HEK293 (cell line): ENCODE measurements around the gene FBXO10.

Source experiments
- CTCF ChIA-PET: fragments of 350-600 bp; formaldehyde crosslinking; extraction: SDS; loops from one replicate; lab custom pipeline; 2021; ENCODE audit warnings: antibody characterized with exemption; lab: Yijun Ruan, JAX
- POLR2A ChIA-PET: fragments of 300-600 bp; formaldehyde crosslinking; extraction: SDS; loops from one replicate; lab custom pipeline; 2020; ENCODE audit warnings: antibody characterized with exemption, inconsistent platforms; lab: Yijun Ruan, JAX
- H3K27ac ChIP-seq: fragments of 200-500 bp; sonication (Bioruptor generic); 2 replicates; pipeline ENCODE4 v1.5.1; 2014; ENCODE audit warnings: low read depth, low read length, control low read depth, inconsistent platforms; ENCODE audit errors: extremely low read depth
- H3K36me3 ChIP-seq, 2 experiments: fragments of 200-500 bp in 1 of 2; sonication (Bioruptor generic) in 1 of 2; 1 replicate in 1 of 2; 2 replicates in 1 of 2; pipeline ENCODE4 v1.5.1; 2014 to 2017; ENCODE audit warnings: inconsistent platforms in 2 of 2, low read length in 2 of 2; ENCODE audit not compliant: control insufficient read depth in 2 of 2, insufficient read depth in 1 of 2
- H3K4me1 ChIP-seq: fragments of 200-500 bp; sonication (Bioruptor generic); 2 replicates; pipeline ENCODE4 v1.5.1; 2014; ENCODE audit warnings: mild to moderate bottlenecking, low read length, inconsistent platforms; ENCODE audit not compliant: control insufficient read depth, insufficient read depth
- H3K4me3 ChIP-seq: 2 replicates; pipeline ENCODE4 v1.5.1; 2011; ENCODE audit warnings: low read depth, mild to moderate bottlenecking, control low read depth, low read length, moderate library complexity
- H3K9me3 ChIP-seq: fragments of 200-500 bp; sonication (Bioruptor generic); 2 replicates; pipeline ENCODE4 v1.5.1; 2014; ENCODE audit warnings: low read depth, low read length, inconsistent platforms; ENCODE audit not compliant: control insufficient read depth, insufficient read depth
- BCL11A ChIP-seq: fragments of 450-650 bp; formaldehyde crosslinking; IDR thresholded peaks from 2 replicates; pipeline ENCODE4 v1.5.1; 2016; ENCODE audit warnings: low read depth, missing biosample characterization, missing genetic modification characterization
- GLI4 ChIP-seq: fragments of 450-650 bp; formaldehyde crosslinking; IDR thresholded peaks from 2 replicates; pipeline ENCODE4 v1.5.1; 2016; ENCODE audit warnings: missing biosample characterization, missing genetic modification characterization
- MEIS1 ChIP-seq: sonication (generic); formaldehyde crosslinking; IDR thresholded peaks from 2 replicates; pipeline ENCODE4 v1.8.1; 2022; ENCODE audit warnings: missing genetic modification reagents, mild to moderate bottlenecking, borderline replicate concordance
- MZF1 ChIP-seq: fragments of 450-650 bp; formaldehyde crosslinking; IDR thresholded peaks from 2 replicates; pipeline ENCODE4 v1.5.1; 2017; ENCODE audit warnings: missing biosample characterization, missing genetic modification characterization, borderline replicate concordance
- PBX3 ChIP-seq: sonication (generic); formaldehyde crosslinking; IDR thresholded peaks from 2 replicates; pipeline ENCODE4 v1.8.1; 2022; ENCODE audit warnings: mild to moderate bottlenecking, moderate library complexity, missing genetic modification reagents
- SCRT2 ChIP-seq: fragments of 450-650 bp; formaldehyde crosslinking; IDR thresholded peaks from 2 replicates; pipeline ENCODE4 v1.5.1; 2016; ENCODE audit warnings: missing biosample characterization, missing genetic modification characterization
- ZBTB20 ChIP-seq: fragments of 450-650 bp; formaldehyde crosslinking; IDR thresholded peaks from 2 replicates; pipeline ENCODE4 v1.5.1; 2016; ENCODE audit warnings: missing biosample characterization, missing genetic modification characterization
- ZFP41 ChIP-seq: fragments of 450-650 bp; formaldehyde crosslinking; IDR thresholded peaks from 2 replicates; pipeline ENCODE4 v1.5.1; 2016; ENCODE audit warnings: missing biosample characterization, missing genetic modification characterization, borderline replicate concordance
- ZNF10 ChIP-seq: fragments of 450-650 bp; formaldehyde crosslinking; IDR thresholded peaks from 2 replicates; pipeline ENCODE4 v1.5.1; 2017; ENCODE audit warnings: missing biosample characterization, missing genetic modification characterization
- ZNF18 ChIP-seq: fragments of 450-650 bp; formaldehyde crosslinking; IDR thresholded peaks from 2 replicates; pipeline ENCODE4 v1.5.1; 2016; ENCODE audit warnings: missing biosample characterization, missing genetic modification characterization
- ZNF214 ChIP-seq: fragments of 450-650 bp; formaldehyde crosslinking; IDR thresholded peaks from 2 replicates; pipeline ENCODE4 v1.5.1; 2017; ENCODE audit warnings: missing biosample characterization, mild to moderate bottlenecking, missing genetic modification characterization, borderline replicate concordance
- ZNF221 ChIP-seq: fragments of 450-650 bp; formaldehyde crosslinking; IDR thresholded peaks from 2 replicates; pipeline ENCODE4 v1.5.1; 2017; ENCODE audit warnings: missing biosample characterization, missing genetic modification characterization, borderline replicate concordance
- ZNF354C ChIP-seq: fragments of 450-650 bp; formaldehyde crosslinking; IDR thresholded peaks from 2 replicates; pipeline ENCODE4 v1.5.1; 2016; ENCODE audit warnings: missing biosample characterization, missing genetic modification characterization, low read depth, borderline replicate concordance
- ZNF423 ChIP-seq: fragments of 450-650 bp; formaldehyde crosslinking; IDR thresholded peaks from 2 replicates; pipeline ENCODE4 v1.5.1; 2016; ENCODE audit warnings: missing biosample characterization, missing genetic modification characterization
- ZNF433 ChIP-seq: fragments of 450-650 bp; formaldehyde crosslinking; IDR thresholded peaks from 2 replicates; pipeline ENCODE4 v1.5.1; 2016; ENCODE audit warnings: missing biosample characterization, missing genetic modification characterization, low read depth
- ZNF449 ChIP-seq: fragments of 450-650 bp; formaldehyde crosslinking; IDR thresholded peaks from 2 replicates; pipeline ENCODE4 v1.5.1; 2017; ENCODE audit warnings: missing biosample characterization, mild to moderate bottlenecking, missing genetic modification characterization, moderate library complexity
- ZNF530 ChIP-seq: fragments of 450-650 bp; formaldehyde crosslinking; IDR thresholded peaks from 2 replicates; pipeline ENCODE4 v1.5.1; 2016; ENCODE audit warnings: low read depth, missing biosample characterization, missing genetic modification characterization
- ZNF544 ChIP-seq: fragments of 450-650 bp; formaldehyde crosslinking; IDR thresholded peaks from 2 replicates; pipeline ENCODE4 v1.5.0; 2017; ENCODE audit warnings: missing biosample characterization, missing genetic modification characterization
- ZNF585B ChIP-seq: fragments of 450-650 bp; formaldehyde crosslinking; IDR thresholded peaks from 2 replicates; pipeline ENCODE4 v1.5.1; 2016; ENCODE audit warnings: missing biosample characterization, missing genetic modification characterization
- ZNF624 ChIP-seq: fragments of 450-650 bp; formaldehyde crosslinking; IDR thresholded peaks from 2 replicates; pipeline ENCODE4 v1.5.1; 2017; ENCODE audit warnings: missing biosample characterization, missing genetic modification characterization
- ZNF629 ChIP-seq: fragments of 450-650 bp; formaldehyde crosslinking; IDR thresholded peaks from 2 replicates; pipeline ENCODE4 v1.5.1; 2017; ENCODE audit warnings: missing biosample characterization, missing genetic modification characterization
- ZNF654 ChIP-seq: fragments of 450-650 bp; formaldehyde crosslinking; IDR thresholded peaks from 2 replicates; pipeline ENCODE4 v1.5.1; 2016; ENCODE audit warnings: low read depth, missing biosample characterization, missing genetic modification characterization
- ZNF677 ChIP-seq: fragments of 450-650 bp; IDR thresholded peaks from 2 replicates; pipeline ENCODE4 v1.5.0; 2018; ENCODE audit warnings: missing biosample characterization, mild to moderate bottlenecking, missing genetic modification characterization, moderate library complexity
- ZNF776 ChIP-seq: fragments of 450-650 bp; formaldehyde crosslinking; IDR thresholded peaks from 2 replicates; pipeline ENCODE4 v1.5.0; 2017; ENCODE audit warnings: missing biosample characterization, missing genetic modification characterization, borderline replicate concordance
- ZNF837 ChIP-seq: fragments of 450-650 bp; formaldehyde crosslinking; IDR thresholded peaks from 2 replicates; pipeline ENCODE4 v1.5.1; 2016; ENCODE audit warnings: missing biosample characterization, missing genetic modification characterization
- TF ChIP-seq, protein P1 (sequence below): fragments of 450-650 bp; formaldehyde crosslinking; IDR thresholded peaks from 2 replicates; pipeline ENCODE4 v1.5.1; 2016; ENCODE audit warnings: missing biosample characterization, missing genetic modification characterization
- TF ChIP-seq, protein P2 (sequence below): fragments of 450-650 bp; formaldehyde crosslinking; IDR thresholded peaks from 2 replicates; pipeline ENCODE4 v1.5.1; 2017; ENCODE audit warnings: missing biosample characterization, missing genetic modification characterization
- TF ChIP-seq, protein P3 (sequence below): fragments of 450-650 bp; formaldehyde crosslinking; IDR thresholded peaks from 2 replicates; pipeline ENCODE4 v1.5.1; 2016; ENCODE audit warnings: missing biosample characterization, missing genetic modification characterization

Gene FBXO10

GRCh38 chr9:37521111-37521510 lies 55.1 kb downstream of the FBXO10 start:
- no peak overlapping the region for H3K27ac ChIP-seq
- POLR2A ChIA-PET = no interaction called here
- H3K4me1 ChIP-seq = no peaks in the 10 kb centered on the region
- CTCF ChIA-PET = no interaction called here
- H3K9me3 ChIP-seq = no peaks in the 10 kb centered on the region
- no peak for TF ChIP-seq ZNF423 (tag by site-specific recombination)
- no peak for TF ChIP-seq GLI4
- TF ChIP-seq ZBTB20 (tag by site-specific recombination) = no peak
- TF ChIP-seq ZNF544 = no peak
- no peak for TF ChIP-seq BCL11A (tag by site-specific recombination)
- TF ChIP-seq, protein P1, sequence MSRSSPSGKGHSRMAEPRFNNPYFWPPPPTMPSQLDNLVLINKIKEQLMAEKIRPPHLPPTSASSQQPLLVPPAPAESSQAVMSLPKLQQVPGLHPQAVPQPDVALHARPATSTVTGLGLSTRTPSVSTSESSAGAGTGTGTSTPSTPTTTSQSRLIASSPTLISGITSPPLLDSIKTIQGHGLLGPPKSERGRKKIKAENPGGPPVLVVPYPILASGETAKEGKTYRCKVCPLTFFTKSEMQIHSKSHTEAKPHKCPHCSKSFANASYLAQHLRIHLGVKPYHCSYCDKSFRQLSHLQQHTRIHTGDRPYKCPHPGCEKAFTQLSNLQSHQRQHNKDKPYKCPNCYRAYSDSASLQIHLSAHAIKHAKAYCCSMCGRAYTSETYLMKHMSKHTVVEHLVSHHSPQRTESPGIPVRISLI (tag by site-specific recombination) = no peak
- no peak for TF ChIP-seq ZNF837 (tag by site-specific recombination)
- TF ChIP-seq ZNF449 (tag by site-specific recombination) = no peak
- TF ChIP-seq ZNF776 = no peak
- TF ChIP-seq ZNF677 (tag by site-specific recombination) = no peak
- TF ChIP-seq ZNF433 = no peak
- no peak overlapping the region for H3K4me3 ChIP-seq
- peaks cover 3 to 67% of the 10 kb centered on the region in 2 experiments; a peak in 2 of 3 replicates for H3K36me3 ChIP-seq

DNA sequence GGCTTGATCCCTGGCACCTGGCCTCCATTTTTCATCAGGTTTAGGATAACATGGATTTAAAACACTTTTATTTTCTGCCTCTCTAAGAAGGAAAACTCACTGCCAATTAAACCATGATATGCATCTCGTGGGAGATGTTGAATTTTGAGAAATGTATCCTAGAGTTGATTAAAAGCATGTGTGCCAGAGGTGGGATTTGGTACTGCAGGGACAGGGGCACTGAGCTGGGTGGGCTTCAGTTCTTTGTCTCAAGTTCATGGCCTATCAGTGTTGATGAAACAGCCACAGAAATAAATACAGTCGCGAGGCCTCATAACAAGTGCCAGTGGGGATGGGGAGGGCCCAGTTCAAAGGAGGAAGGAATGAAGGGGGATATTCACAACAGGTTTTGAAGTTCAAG lies 55.5 kb downstream of the FBXO10 start:
- Histone ChIP-seq H3K4me3 (no peak overlapping the region), H3K9me3 (no peaks in the 10 kb centered on the region), H3K27ac (no peak overlapping the region), H3K4me1 (no peaks in the 10 kb centered on the region), H3K36me3 (peaks cover 3 to 67% of the 10 kb centered on the region in 2 experiments; a peak in 2 of 3 replicates)
- ChIA-PET CTCF (no interaction called here), POLR2A (no interaction called here)
- no peak for TF ChIP-seq ZNF18 (tag by site-specific recombination)
- TF ChIP-seq ZNF624 (tag by site-specific recombination) = no peak
- TF ChIP-seq, protein P2, sequence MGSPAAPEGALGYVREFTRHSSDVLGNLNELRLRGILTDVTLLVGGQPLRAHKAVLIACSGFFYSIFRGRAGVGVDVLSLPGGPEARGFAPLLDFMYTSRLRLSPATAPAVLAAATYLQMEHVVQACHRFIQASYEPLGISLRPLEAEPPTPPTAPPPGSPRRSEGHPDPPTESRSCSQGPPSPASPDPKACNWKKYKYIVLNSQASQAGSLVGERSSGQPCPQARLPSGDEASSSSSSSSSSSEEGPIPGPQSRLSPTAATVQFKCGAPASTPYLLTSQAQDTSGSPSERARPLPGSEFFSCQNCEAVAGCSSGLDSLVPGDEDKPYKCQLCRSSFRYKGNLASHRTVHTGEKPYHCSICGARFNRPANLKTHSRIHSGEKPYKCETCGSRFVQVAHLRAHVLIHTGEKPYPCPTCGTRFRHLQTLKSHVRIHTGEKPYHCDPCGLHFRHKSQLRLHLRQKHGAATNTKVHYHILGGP (tag by site-specific recombination) = no peak
- TF ChIP-seq ZFP41 (tag by site-specific recombination) = no peak
- TF ChIP-seq ZNF585B (tag by site-specific recombination) = no peak
- TF ChIP-seq ZNF629 (tag by site-specific recombination) = no peak
- no peak for TF ChIP-seq ZNF221 (tag by site-specific recombination)
- no peak for TF ChIP-seq ZNF214 (tag by site-specific recombination)
- TF ChIP-seq ZNF530 (tag by site-specific recombination) = no peak
- TF ChIP-seq SCRT2 (tag by site-specific recombination) = no peak
- no peak for TF ChIP-seq MZF1 (tag by site-specific recombination)
- no peak for TF ChIP-seq ZNF10
- no peak for TF ChIP-seq MEIS1 (CRISPR knock-in tag)
- TF ChIP-seq ZNF354C (tag by site-specific recombination) = no peak
- TF ChIP-seq PBX3 = no peak
- TF ChIP-seq, protein P3, sequence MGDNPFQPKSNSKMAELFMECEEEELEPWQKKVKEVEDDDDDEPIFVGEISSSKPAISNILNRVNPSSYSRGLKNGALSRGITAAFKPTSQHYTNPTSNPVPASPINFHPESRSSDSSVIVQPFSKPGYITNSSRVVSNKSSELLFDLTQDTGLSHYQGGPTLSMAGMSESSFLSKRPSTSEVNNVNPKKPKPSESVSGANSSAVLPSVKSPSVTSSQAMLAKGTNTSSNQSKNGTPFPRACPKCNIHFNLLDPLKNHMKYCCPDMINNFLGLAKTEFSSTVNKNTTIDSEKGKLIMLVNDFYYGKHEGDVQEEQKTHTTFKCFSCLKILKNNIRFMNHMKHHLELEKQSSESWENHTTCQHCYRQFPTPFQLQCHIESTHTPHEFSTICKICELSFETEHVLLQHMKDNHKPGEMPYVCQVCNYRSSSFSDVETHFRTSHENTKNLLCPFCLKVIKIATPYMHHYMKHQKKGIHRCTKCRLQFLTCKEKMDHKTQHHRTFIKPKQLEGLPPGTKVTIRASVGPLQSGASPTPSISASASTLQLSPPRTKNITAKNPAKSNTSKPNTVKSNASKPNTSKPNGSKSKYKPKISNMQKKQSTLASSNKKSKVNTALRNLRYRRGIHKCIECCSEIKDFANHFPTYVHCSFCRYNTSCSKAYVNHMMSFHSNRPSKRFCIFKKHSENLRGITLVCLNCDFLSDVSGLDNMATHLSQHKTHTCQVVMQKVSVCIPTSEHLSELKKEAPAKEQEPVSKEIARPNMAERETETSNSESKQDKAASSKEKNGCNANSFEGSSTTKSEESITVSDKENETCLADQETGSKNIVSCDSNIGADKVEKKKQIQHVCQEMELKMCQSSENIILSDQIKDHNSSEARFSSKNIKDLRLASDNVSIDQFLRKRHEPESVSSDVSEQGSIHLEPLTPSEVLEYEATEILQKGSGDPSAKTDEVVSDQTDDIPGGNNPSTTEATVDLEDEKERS = no peak
- no peak for TF ChIP-seq ZNF654 (tag by site-specific recombination)
